Activated T-cell treated with anti-CD3 and anti-CD28 coated beads, Interleukin-2, amount 50 U/mL, for 24 hours (primary cell): Measurements from ENCODE around the gene CLDN20.

Experiments used
- DNase-seq: peaks from one replicate; pipeline ENCODE4 v3.0.0-alpha.2; 2020
- H3K27ac Mint-ChIP-seq: 2 replicates; pipeline ENCODE4 v1.8.0; 2020; ENCODE audit warnings: mild to moderate bottlenecking, mixed read lengths
- H3K27me3 Mint-ChIP-seq: 2 replicates; pipeline ENCODE4 v1.8.0; 2020; ENCODE audit warnings: mixed read lengths
- H3K36me3 Mint-ChIP-seq: 2 replicates; pipeline ENCODE4 v1.8.0; 2020; ENCODE audit warnings: low read depth, mixed read lengths
- H3K4me1 Mint-ChIP-seq: 2 replicates; pipeline ENCODE4 v1.8.0; 2020; ENCODE audit warnings: low read depth, mixed read lengths
- H3K4me3 Mint-ChIP-seq: 2 replicates; pipeline ENCODE4 v1.8.0; 2020; ENCODE audit warnings: mild to moderate bottlenecking, moderate library complexity, mixed read lengths
- H3K9me3 Mint-ChIP-seq: 2 replicates; pipeline ENCODE4 v1.8.0; 2020; ENCODE audit warnings: mixed read lengths

Gene CLDN20

GRCh38 chr6:155270561-155271091 is 6.8 kb downstream of the CLDN20 start:
- H3K4me3 Mint-ChIP-seq, result no peak overlapping the region
- H3K27me3 Mint-ChIP-seq, result no peaks in the 10 kb centered on the region
- DNase-seq, result no peak
- no peak overlapping the region for H3K27ac Mint-ChIP-seq
- peaks cover 71% of the 10 kb centered on the region for H3K36me3 Mint-ChIP-seq
- H3K4me1 Mint-ChIP-seq, result peaks cover 22% of the 10 kb centered on the region
- no peaks in the 10 kb centered on the region for H3K9me3 Mint-ChIP-seq

- DNase-seq, result no peak
- Mint-ChIP-seq H3K4me3 (no peak overlapping the region), H3K36me3 (peaks cover 71% of the 10 kb centered on the region), H3K27ac (no peak overlapping the region), H3K4me1 (peaks cover 22% of the 10 kb centered on the region), H3K9me3 (no peaks in the 10 kb centered on the region), H3K27me3 (no peaks in the 10 kb centered on the region)
Measured at GRCh38 chr6:155271145-155271544, 7.3 kb downstream of the CLDN20 start.

GRCh38 chr6:155272353-155273232 is 8.8 kb downstream of the CLDN20 start:
- DNase-seq, result no peak
- Mint-ChIP-seq H3K4me1 (peaks cover 23% of the 10 kb centered on the region), H3K9me3 (no peaks in the 10 kb centered on the region), H3K27ac (peak overlapping the region; percentile 53), H3K4me3 (no peak overlapping the region), H3K36me3 (peaks cover 69% of the 10 kb centered on the region), H3K27me3 (no peaks in the 10 kb centered on the region)

GRCh38 chr6:155273431-155273830 is 9.6 kb downstream of the CLDN20 start:
- H3K27ac Mint-ChIP-seq, result peak overlapping the region; percentile 50
- DNase-seq, result no peak
- H3K36me3 Mint-ChIP-seq, result peaks cover 68% of the 10 kb centered on the region
- no peaks in the 10 kb centered on the region for H3K9me3 Mint-ChIP-seq
- H3K27me3 Mint-ChIP-seq, result no peaks in the 10 kb centered on the region
- no peak overlapping the region for H3K4me3 Mint-ChIP-seq
- H3K4me1 Mint-ChIP-seq, result peaks cover 22% of the 10 kb centered on the region

- Mint-ChIP-seq H3K9me3 (no peaks in the 10 kb centered on the region), H3K27ac (no peak overlapping the region), H3K36me3 (peaks cover 73% of the 10 kb centered on the region), H3K4me1 (peaks cover 26% of the 10 kb centered on the region), H3K4me3 (no peak overlapping the region), H3K27me3 (no peaks in the 10 kb centered on the region)
- no peak for DNase-seq
Measured at GRCh38 chr6:155274106-155274505, 10.3 kb downstream of the CLDN20 start.

GRCh38 chr6:155274533-155274932 is 10.7 kb downstream of the CLDN20 start:
- H3K9me3 Mint-ChIP-seq, result no peaks in the 10 kb centered on the region
- H3K27ac Mint-ChIP-seq, result no peak overlapping the region
- H3K4me3 Mint-ChIP-seq, result no peak overlapping the region
- no peak for DNase-seq
- no peaks in the 10 kb centered on the region for H3K27me3 Mint-ChIP-seq
- peaks cover 26% of the 10 kb centered on the region for H3K4me1 Mint-ChIP-seq
- peaks cover 73% of the 10 kb centered on the region for H3K36me3 Mint-ChIP-seq

- no peaks in the 10 kb centered on the region for H3K9me3 Mint-ChIP-seq
- no peak overlapping the region for H3K4me3 Mint-ChIP-seq
- H3K27me3 Mint-ChIP-seq, result no peaks in the 10 kb centered on the region
- H3K27ac Mint-ChIP-seq, result no peak overlapping the region
- DNase-seq, result no peak
- peaks cover 72% of the 10 kb centered on the region for H3K36me3 Mint-ChIP-seq
- H3K4me1 Mint-ChIP-seq, result peaks cover 21% of the 10 kb centered on the region
Measured at GRCh38 chr6:155275808-155276480, 12.1 kb downstream of the CLDN20 start.

GRCh38 chr6:155276638-155277037 is 12.8 kb downstream of the CLDN20 start:
- H3K4me3 Mint-ChIP-seq, result no peak overlapping the region
- no peak for DNase-seq
- no peaks in the 10 kb centered on the region for H3K27me3 Mint-ChIP-seq
- H3K36me3 Mint-ChIP-seq, result peaks cover 77% of the 10 kb centered on the region
- H3K4me1 Mint-ChIP-seq, result peaks cover 21% of the 10 kb centered on the region
- peak overlapping the region; percentile 55 for H3K27ac Mint-ChIP-seq
- H3K9me3 Mint-ChIP-seq, result no peaks in the 10 kb centered on the region

GRCh38 chr6:155278319-155279049 is 14.7 kb downstream of the CLDN20 start:
- Mint-ChIP-seq H3K4me3 (no peak overlapping the region), H3K27me3 (no peaks in the 10 kb centered on the region), H3K36me3 (peaks cover 80% of the 10 kb centered on the region), H3K4me1 (peaks cover 17% of the 10 kb centered on the region), H3K27ac (peak overlapping the region; percentile 3), H3K9me3 (no peaks in the 10 kb centered on the region)
- no peak for DNase-seq

- Mint-ChIP-seq H3K4me3 (no peak overlapping the region), H3K27ac (no peak overlapping the region), H3K9me3 (no peaks in the 10 kb centered on the region), H3K27me3 (no peaks in the 10 kb centered on the region), H3K4me1 (peaks cover 11% of the 10 kb centered on the region), H3K36me3 (peaks cover 83% of the 10 kb centered on the region)
- no peak for DNase-seq
Measured at GRCh38 chr6:155284775-155285174, 21.0 kb downstream of the CLDN20 start.

GRCh38 chr6:155287762-155288161 is 23.9 kb downstream of the CLDN20 start:
- DNase-seq, result no peak
- Mint-ChIP-seq H3K4me3 (no peak overlapping the region), H3K36me3 (peaks cover 82% of the 10 kb centered on the region), H3K27me3 (no peaks in the 10 kb centered on the region), H3K27ac (no peak overlapping the region), H3K9me3 (no peaks in the 10 kb centered on the region), H3K4me1 (peaks cover 15% of the 10 kb centered on the region)

GRCh38 chr6:155290491-155290890 is 26.7 kb downstream of the CLDN20 start:
- H3K27me3 Mint-ChIP-seq, result no peaks in the 10 kb centered on the region
- H3K9me3 Mint-ChIP-seq, result no peaks in the 10 kb centered on the region
- peaks cover 81% of the 10 kb centered on the region for H3K36me3 Mint-ChIP-seq
- H3K4me3 Mint-ChIP-seq, result no peak overlapping the region
- DNase-seq, result no peak
- peaks cover 7% of the 10 kb centered on the region for H3K4me1 Mint-ChIP-seq
- no peak overlapping the region for H3K27ac Mint-ChIP-seq

- Mint-ChIP-seq H3K27me3 (no peaks in the 10 kb centered on the region), H3K36me3 (peaks cover 84% of the 10 kb centered on the region), H3K4me1 (peaks cover 7% of the 10 kb centered on the region), H3K4me3 (no peak overlapping the region), H3K27ac (no peak overlapping the region), H3K9me3 (no peaks in the 10 kb centered on the region)
- no peak for DNase-seq
Measured at GRCh38 chr6:155291291-155291690, 27.5 kb downstream of the CLDN20 start.

GRCh38 chr6:155292711-155293110 is 28.9 kb downstream of the CLDN20 start:
- no peaks in the 10 kb centered on the region for H3K27me3 Mint-ChIP-seq
- no peak for DNase-seq
- H3K4me1 Mint-ChIP-seq, result peaks cover 12% of the 10 kb centered on the region
- peaks cover 90% of the 10 kb centered on the region for H3K36me3 Mint-ChIP-seq
- H3K9me3 Mint-ChIP-seq, result no peaks in the 10 kb centered on the region
- no peak overlapping the region for H3K4me3 Mint-ChIP-seq
- no peak overlapping the region for H3K27ac Mint-ChIP-seq
